ENCODE data around the gene RIPOR2. TPM values are rescaled to one million over a fixed set of nuclear protein-coding genes. Genes with fewer than 3 reads are reported as not detected.

The RIPOR2 gene
- total RNA-seq, 1 experiment from 2014 or later = 5.0 TPM

- no peak overlapping the region for H2BK120ac ChIP-seq (ENCODE audit: low read depth, low read length, poor library complexity, severe bottlenecking)
- Mint-ChIP-seq H3K9me3 (peaks cover 1 to 2% of the 10 kb centered on the region in 2 experiments; a peak in 3 of 5 replicates), H3K36me3 (ENCODE audit: insufficient read depth in 1 of 3, low read depth in 3 of 3) (peaks cover 0 to 11% (median 0%) of the 10 kb centered on the region in 3 experiments; a peak in 3 of 7 replicates), H3K4me1 (peaks cover 5 to 16% of the 10 kb centered on the region in 2 experiments; a peak in 3 of 4 replicates), H3K27me3 (ENCODE audit: low read depth) (no peaks in the 10 kb centered on the region), H3K4me3 (no peak overlapping the region), H3K27ac (no peak overlapping the region)
- no peak overlapping the region for H3K4ac ChIP-seq (ENCODE audit: low read depth, low read length)
- TF ChIP-seq CTCF (conservative IDR thresholded peaks at IDR 0.05) = no peak
- H2BK12ac ChIP-seq (ENCODE audit: insufficient read length, low read depth, low read length) = no peak overlapping the region
- no peak overlapping the region for H3K4me2 ChIP-seq (ENCODE audit: insufficient read depth, insufficient read length, low read length)
- no peak overlapping the region for H2AK5ac ChIP-seq (ENCODE audit: insufficient read length, low read length)
- no peaks in the 10 kb centered on the region for H4K20me1 ChIP-seq (ENCODE audit: control insufficient read depth, insufficient read depth, insufficient read length)
- no peaks in the 10 kb centered on the region for H3K79me2 ChIP-seq (ENCODE audit: insufficient read depth, low read length)
- H2AFZ ChIP-seq (ENCODE audit: low read length) = no peak overlapping the region
- no peak overlapping the region for H3T11ph ChIP-seq (ENCODE audit: low read length)
- H3K23ac ChIP-seq (ENCODE audit: insufficient read length, low read depth, low read length) = no peak overlapping the region
- no peak for DNase-seq
- H3K18ac ChIP-seq (ENCODE audit: insufficient read length, low read depth, low read length) = no peak overlapping the region
- H3K14ac ChIP-seq (ENCODE audit: insufficient read depth, low read length) = no peak overlapping the region
- no peak overlapping the region for H4K5ac ChIP-seq (ENCODE audit: insufficient read length, low read depth, low read length)
- no peak overlapping the region for H3K27ac ChIP-seq (ENCODE audit: insufficient read length, low read depth, low read length)
- no peak overlapping the region for H2BK20ac ChIP-seq (ENCODE audit: low read depth, low read length, poor library complexity, severe bottlenecking)
- H3K56ac ChIP-seq (ENCODE audit: insufficient read length, low read depth, low read length) = no peak overlapping the region
- peaks cover 9% of the 10 kb centered on the region for H3K4me1 ChIP-seq (ENCODE audit: insufficient read depth, low read length)
- no peak overlapping the region for H2BK15ac ChIP-seq (ENCODE audit: low read depth, low read length)
- H3K23me2 ChIP-seq (ENCODE audit: insufficient read length, low read depth, low read length, poor library complexity, severe bottlenecking) = no peaks in the 10 kb centered on the region
- no peaks in the 10 kb centered on the region for H3K27me3 ChIP-seq (ENCODE audit: insufficient read depth, low read length)
- no peak overlapping the region for H4K91ac ChIP-seq (ENCODE audit: insufficient read length, low read depth, low read length)
- no peaks in the 10 kb centered on the region for H3K79me1 ChIP-seq (ENCODE audit: insufficient read depth, low read depth, low read length, poor library complexity, severe bottlenecking)
- H3K9ac ChIP-seq (ENCODE audit: extremely low read depth, insufficient read length, low read length) = no peak overlapping the region
- WGBS (ENCODE audit: extremely low coverage, insufficient read length, low lambda C conversion rate) = no CpG with 5 or more reads among the region's 3 CpGs
- no peak overlapping the region for H2BK5ac ChIP-seq (ENCODE audit: insufficient read length, low read length)
- no peaks in the 10 kb centered on the region for H3K9me3 ChIP-seq (ENCODE audit: control insufficient read depth, low read depth, low read length)
- H4K8ac ChIP-seq (replicated peaks; ENCODE audit: insufficient read length, low read depth, low read length) = no peak overlapping the region
Observed at GRCh38 chr6:24950218-24950941, 14.6 kb upstream of the RIPOR2 start.

Data from H9 (cell line).